Mucosa of stomach (tissue), 1 donor: ENCODE results near the gene ARSB.

Experiments used
- H3K27me3 ChIP-seq: one replicate; pipeline ENCODE4 v1.7.0; 2013; ENCODE audit warnings: mild to moderate bottlenecking, low read length; ENCODE audit not compliant: control insufficient read depth, insufficient read depth
- H3K36me3 ChIP-seq: one replicate; pipeline ENCODE4 v1.7.0; 2013; ENCODE audit warnings: low read length; ENCODE audit not compliant: control insufficient read depth, insufficient read depth
- H3K4me1 ChIP-seq: one replicate; pipeline ENCODE4 v1.7.0; 2013; ENCODE audit warnings: mild to moderate bottlenecking, low read length; ENCODE audit not compliant: control insufficient read depth, insufficient read depth
- H3K4me3 ChIP-seq: one replicate; pipeline ENCODE4 v1.7.0; 2013; ENCODE audit warnings: low read length
- H3K9ac ChIP-seq: one replicate; pipeline ENCODE4 v1.7.0; 2013; ENCODE audit warnings: mild to moderate bottlenecking, low read length, moderate library complexity
- H3K9me3 ChIP-seq: one replicate; pipeline ENCODE4 v1.7.0; 2013; ENCODE audit warnings: mild to moderate bottlenecking, low read length, moderate library complexity; ENCODE audit not compliant: control insufficient read depth
- donor health status: Pancreatic carcinoma.

Gene ARSB

GRCh38 chr5:79011869-79012268 lies 26.8 kb upstream of the ARSB start:
- Histone ChIP-seq H3K4me1 (no peaks in the 10 kb centered on the region), H3K27me3 (no peaks in the 10 kb centered on the region)

GRCh38 chr5:79011219-79011836 lies 26.2 kb upstream of the ARSB start:
- no peaks in the 10 kb centered on the region for H3K36me3 ChIP-seq
- H3K4me1 ChIP-seq = no peaks in the 10 kb centered on the region
- no peak overlapping the region for H3K4me3 ChIP-seq
- H3K9ac ChIP-seq = no peak overlapping the region
- no peaks in the 10 kb centered on the region for H3K9me3 ChIP-seq
- H3K27me3 ChIP-seq = no peaks in the 10 kb centered on the region

More at GRCh38 chr5:79011869-79012268, 26.8 kb upstream of the ARSB start:
- Histone ChIP-seq H3K9ac (no peak overlapping the region), H3K9me3 (no peaks in the 10 kb centered on the region), H3K4me3 (no peak overlapping the region), H3K36me3 (no peaks in the 10 kb centered on the region)

- Histone ChIP-seq H3K27me3 (no peaks in the 10 kb centered on the region), H3K9me3 (no peaks in the 10 kb centered on the region), H3K36me3 (no peaks in the 10 kb centered on the region), H3K4me3 (no peak overlapping the region), H3K4me1 (no peaks in the 10 kb centered on the region), H3K9ac (no peak overlapping the region)
Observed at GRCh38 chr5:79008362-79008761, 23.3 kb upstream of the ARSB start.

GRCh38 chr5:79007872-79008271 lies 22.8 kb upstream of the ARSB start:
- H3K4me3 ChIP-seq = no peak overlapping the region
- no peaks in the 10 kb centered on the region for H3K36me3 ChIP-seq
- no peak overlapping the region for H3K9ac ChIP-seq
- H3K4me1 ChIP-seq = no peaks in the 10 kb centered on the region
- no peaks in the 10 kb centered on the region for H3K27me3 ChIP-seq
- H3K9me3 ChIP-seq = no peaks in the 10 kb centered on the region

DNA sequence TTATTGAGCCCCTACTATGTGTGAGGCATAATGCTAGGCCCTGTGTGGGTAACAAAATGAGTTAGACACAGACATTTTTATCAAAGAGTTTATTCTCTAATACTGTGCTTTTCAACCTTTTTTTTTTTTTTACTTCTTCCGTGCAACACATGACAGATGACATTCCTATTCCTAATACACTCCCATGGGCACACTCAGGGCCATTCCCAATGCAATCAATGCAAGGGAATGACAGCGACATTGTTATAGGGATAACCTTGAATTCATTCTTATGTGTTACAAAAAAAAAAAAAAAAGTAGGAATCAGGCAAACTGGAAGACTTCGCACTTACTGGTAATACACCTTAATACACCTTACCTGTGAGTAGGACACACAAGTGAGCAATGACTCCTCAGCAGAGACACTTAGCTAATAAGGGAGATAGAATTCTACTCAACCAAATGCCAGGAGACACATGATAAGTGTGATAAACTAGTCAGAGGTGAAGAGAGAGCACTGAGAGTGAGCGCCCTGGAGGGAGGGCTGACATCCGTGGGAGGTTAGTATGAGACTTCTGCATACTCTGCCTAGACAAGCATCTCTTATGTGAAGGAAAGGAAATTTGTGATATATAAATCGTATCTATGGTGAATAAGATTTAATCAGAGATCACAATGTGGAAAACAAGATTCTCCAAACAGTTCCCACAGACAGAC lies 21.0 kb upstream of the ARSB start:
- H3K4me1 ChIP-seq = no peaks in the 10 kb centered on the region

DNA sequence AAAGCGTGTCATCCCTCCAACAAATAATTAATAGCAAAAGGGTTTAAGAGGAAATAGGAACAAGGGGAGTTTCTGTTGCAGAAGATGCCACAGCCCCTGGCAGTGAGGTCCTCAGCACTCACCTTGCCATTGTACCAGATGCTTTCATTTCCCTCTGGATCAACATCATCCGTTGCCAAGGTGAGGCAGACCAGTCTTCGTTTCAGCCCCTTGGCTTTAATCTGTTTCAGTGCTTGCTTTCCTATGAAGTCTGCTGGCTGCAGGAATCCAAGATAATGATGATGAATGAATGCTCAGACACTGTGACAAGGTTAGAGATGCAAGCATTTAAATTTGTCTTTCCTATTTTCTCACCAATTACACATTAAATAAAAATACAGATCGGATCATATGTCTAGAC lies 20.0 kb upstream of the ARSB start:
- H3K4me1 ChIP-seq = no peaks in the 10 kb centered on the region
- H3K27me3 ChIP-seq = no peaks in the 10 kb centered on the region
- no peaks in the 10 kb centered on the region for H3K36me3 ChIP-seq
- H3K4me3 ChIP-seq = no peak overlapping the region
- no peaks in the 10 kb centered on the region for H3K9me3 ChIP-seq
- H3K9ac ChIP-seq = no peak overlapping the region

More for the DNA sequence above, 21.0 kb upstream of the ARSB start:
- Histone ChIP-seq H3K9me3 (no peaks in the 10 kb centered on the region), H3K27me3 (no peaks in the 10 kb centered on the region), H3K4me3 (no peak overlapping the region), H3K9ac (no peak overlapping the region), H3K36me3 (no peaks in the 10 kb centered on the region)

GRCh38 chr5:79002374-79002773 lies 17.3 kb upstream of the ARSB start:
- Histone ChIP-seq H3K9ac (no peak overlapping the region), H3K4me1 (no peaks in the 10 kb centered on the region), H3K27me3 (no peaks in the 10 kb centered on the region), H3K36me3 (no peaks in the 10 kb centered on the region), H3K4me3 (no peak overlapping the region), H3K9me3 (no peaks in the 10 kb centered on the region)

DNA sequence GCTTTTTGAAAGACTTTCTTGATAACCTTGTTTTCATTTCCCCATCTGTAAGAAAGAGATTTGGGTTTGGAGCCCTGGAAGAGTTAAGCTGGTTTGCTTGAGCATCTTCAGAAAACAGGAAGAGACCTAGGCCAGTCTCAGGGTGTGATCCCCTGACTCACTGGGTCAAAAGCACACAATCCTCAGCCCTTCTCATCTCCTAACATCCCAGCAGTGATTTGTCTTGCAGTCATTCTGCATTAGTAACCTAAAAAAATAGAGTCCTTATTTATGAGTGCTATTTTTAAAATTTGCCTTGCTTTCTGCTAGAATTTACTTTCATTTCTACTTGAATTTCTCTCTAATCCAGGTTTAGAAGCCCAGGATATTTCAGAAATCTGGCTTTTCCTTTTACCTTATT lies 16.4 kb upstream of the ARSB start:
- Histone ChIP-seq H3K4me1 (no peaks in the 10 kb centered on the region), H3K9ac (no peak overlapping the region), H3K4me3 (no peak overlapping the region), H3K9me3 (no peaks in the 10 kb centered on the region), H3K27me3 (no peaks in the 10 kb centered on the region), H3K36me3 (no peaks in the 10 kb centered on the region)

DNA sequence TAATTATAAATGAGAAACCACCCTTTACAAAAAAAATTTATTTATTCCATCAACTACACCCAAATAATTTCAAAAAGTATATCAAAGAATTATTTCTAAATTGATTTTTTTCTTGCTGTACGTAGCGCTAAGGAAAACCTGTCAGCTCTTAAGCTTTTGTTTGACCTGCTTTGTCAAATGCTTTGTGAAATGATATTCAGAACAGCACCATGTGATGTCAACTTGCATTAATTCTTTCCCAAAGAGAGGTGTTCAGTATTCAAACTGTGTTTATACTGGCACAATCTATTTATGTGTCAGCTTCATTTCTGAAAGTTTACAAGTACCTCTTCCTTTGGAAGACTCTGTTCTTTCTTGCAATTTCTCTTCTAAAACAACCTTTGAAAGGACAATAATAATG lies 12.0 kb upstream of the ARSB start:
- no peaks in the 10 kb centered on the region for H3K9me3 ChIP-seq
- H3K9ac ChIP-seq = no peak overlapping the region
- no peaks in the 10 kb centered on the region for H3K4me1 ChIP-seq
- H3K27me3 ChIP-seq = no peaks in the 10 kb centered on the region
- H3K36me3 ChIP-seq = no peaks in the 10 kb centered on the region
- H3K4me3 ChIP-seq = no peak overlapping the region

- no peaks in the 10 kb centered on the region for H3K4me1 ChIP-seq
- H3K9ac ChIP-seq = no peak overlapping the region
- H3K9me3 ChIP-seq = no peaks in the 10 kb centered on the region
- H3K27me3 ChIP-seq = no peaks in the 10 kb centered on the region
- H3K36me3 ChIP-seq = no peaks in the 10 kb centered on the region
- H3K4me3 ChIP-seq = no peak overlapping the region
Observed at GRCh38 chr5:78995521-78996007, 10.5 kb upstream of the ARSB start.

GRCh38 chr5:78993165-78993564 lies 8.1 kb upstream of the ARSB start:
- Histone ChIP-seq H3K4me3 (no peak overlapping the region), H3K9ac (no peak overlapping the region), H3K36me3 (no peaks in the 10 kb centered on the region), H3K4me1 (no peaks in the 10 kb centered on the region), H3K27me3 (no peaks in the 10 kb centered on the region), H3K9me3 (no peaks in the 10 kb centered on the region)

DNA sequence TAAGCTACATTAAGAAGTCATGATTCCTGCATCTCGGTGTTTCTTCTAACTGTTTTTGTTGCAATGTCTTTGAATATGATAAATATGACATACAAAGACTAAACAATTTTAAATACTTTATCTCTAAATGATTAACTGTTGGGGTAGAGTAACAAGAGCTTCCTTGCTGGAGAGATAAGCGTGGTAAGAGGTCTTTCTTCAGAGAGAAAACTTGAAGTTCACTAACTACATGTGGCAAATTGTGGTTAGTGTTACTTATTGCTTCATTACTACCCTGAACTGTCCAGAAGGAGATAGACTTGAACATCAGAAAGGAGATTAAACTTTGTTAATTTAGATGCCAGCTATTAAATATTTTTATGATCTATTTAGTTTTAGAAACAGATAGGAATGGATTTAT lies 7.0 kb upstream of the ARSB start:
- no peaks in the 10 kb centered on the region for H3K36me3 ChIP-seq
- no peaks in the 10 kb centered on the region for H3K9me3 ChIP-seq
- no peak overlapping the region for H3K9ac ChIP-seq
- H3K4me1 ChIP-seq = no peaks in the 10 kb centered on the region
- H3K27me3 ChIP-seq = no peaks in the 10 kb centered on the region
- H3K4me3 ChIP-seq = no peak overlapping the region
